M059J (cell line): ENCODE measurements around the gene MEGF6. TPM values are rescaled to one million over a fixed set of nuclear protein-coding genes. Genes with fewer than 3 reads are reported as not detected.

Source experiments
- DNase-seq: peaks from one replicate; pipeline ENCODE4 v3.0.0-alpha.2; 2012; ENCODE audit warnings: low read depth
- total RNA-seq: library from RNA; depleted of rRNA; stranded (reverse); fragments of >200 nt; shearing (Covaris generic); gene quantifications from 2 replicates; pipeline ENCODE4 v1.2.3, GENCODE V29; 2014

Gene MEGF6
- total RNA-seq, 1 experiment from 2014 or later, result 20.9 TPM

- peak; percentile 39 for DNase-seq
Measured at GRCh38 chr1:3471356-3472087, 139.8 kb downstream of the MEGF6 start.

DNA sequence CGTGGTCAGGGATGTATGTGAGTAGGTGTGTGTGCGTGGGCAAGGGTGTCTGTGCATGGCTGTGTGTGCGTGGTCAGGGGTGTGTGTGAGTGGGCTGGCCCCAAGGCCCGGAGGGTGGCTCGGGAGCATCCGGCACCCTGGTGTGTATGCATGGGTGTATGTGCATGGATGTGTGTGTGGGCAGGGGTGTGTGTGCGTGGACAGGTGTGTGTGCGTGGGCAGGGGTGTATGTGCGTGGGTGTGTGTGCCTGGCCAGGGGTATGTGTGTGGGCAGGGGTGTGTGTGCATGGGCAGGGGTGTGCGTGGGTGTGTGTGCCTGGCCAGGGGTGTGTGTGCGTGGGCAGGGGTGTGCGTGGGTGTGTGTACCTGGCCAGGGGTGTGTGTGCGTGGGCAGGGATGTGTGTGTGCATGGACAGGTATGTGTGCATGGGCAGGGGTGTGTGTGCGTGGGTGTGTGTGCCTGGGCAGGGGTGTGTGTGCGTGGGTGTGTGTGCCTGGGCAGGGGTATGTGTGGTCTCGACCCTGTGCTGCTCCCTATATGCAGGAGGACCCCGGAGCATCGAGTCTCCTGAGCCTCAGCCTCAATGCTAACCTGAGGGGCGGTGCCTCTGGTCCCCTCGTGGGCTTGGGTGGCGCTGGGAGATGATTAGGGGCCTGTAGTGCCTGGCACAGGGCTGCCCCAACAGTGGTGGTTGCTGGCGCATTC is 140.5 kb downstream of the MEGF6 start:
- no peak for DNase-seq

- no peak for DNase-seq
Measured at GRCh38 chr1:3469849-3470649, 141.3 kb downstream of the MEGF6 start.

DNA sequence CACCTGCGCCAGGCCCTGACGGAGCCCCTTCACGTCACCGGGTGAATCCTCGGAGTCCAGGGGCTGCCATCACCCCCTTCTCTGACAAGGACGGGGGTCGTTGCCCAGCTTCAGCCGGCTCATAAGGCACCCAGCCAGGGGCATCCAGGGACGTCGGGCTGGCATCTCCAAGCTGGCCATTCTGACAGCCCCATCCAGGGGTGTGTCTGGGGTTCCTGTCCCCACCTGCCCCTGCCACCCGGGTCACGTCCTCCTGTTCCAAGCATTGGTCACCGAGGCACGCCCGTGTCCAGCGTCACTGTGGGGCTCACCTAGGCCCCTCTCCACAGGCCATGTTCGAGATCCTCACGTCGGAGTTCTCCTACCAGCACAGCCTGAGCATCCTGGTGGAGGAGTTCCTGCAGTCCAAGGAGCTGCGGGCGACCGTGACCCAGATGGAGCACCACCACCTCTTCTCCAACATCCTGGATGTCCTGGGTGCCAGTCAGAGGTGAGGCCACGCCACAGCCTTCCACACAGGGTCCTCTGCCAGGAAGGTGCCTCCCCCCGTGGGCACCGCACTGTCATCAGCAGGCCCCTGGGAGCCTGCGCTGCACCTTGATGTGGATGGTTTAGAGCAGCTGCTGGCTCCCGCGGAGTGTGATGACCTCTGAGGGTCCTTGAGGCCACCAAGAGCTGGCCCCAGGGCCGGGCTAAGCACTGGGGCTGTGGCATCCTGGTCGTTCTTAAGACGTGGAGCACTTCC is 142.0 kb downstream of the MEGF6 start:
- no peak for DNase-seq

- no peak for DNase-seq
Measured at GRCh38 chr1:3468236-3469103, 142.8 kb downstream of the MEGF6 start.

- peak; percentile 41 for DNase-seq
Measured at GRCh38 chr1:3467096-3468036, 143.9 kb downstream of the MEGF6 start.

GRCh38 chr1:3466366-3467075 is 144.8 kb downstream of the MEGF6 start:
- no peak for DNase-seq

DNA sequence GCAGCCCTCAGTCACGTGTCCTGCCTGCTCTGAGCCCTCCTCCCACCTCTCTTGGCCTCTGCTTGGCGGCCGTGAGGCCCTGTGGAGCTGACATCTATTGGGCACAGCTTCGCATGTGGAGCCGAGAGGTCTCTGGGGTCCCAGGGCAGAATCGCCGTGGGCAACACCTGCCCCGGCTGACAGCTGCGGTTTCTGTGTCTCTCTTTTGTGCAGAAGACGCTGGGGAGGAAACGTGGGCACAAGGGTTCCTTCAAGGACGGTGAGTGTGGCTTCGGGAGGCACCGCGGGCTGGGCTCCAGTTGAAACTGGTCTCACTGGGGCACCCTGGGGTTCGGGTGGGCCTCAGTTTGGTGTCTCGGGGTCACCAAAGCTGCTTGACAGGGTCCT is 145.4 kb downstream of the MEGF6 start:
- DNase-seq, result no peak

- DNase-seq, result no peak
Measured at GRCh38 chr1:3465091-3465934, 146.0 kb downstream of the MEGF6 start.

DNA sequence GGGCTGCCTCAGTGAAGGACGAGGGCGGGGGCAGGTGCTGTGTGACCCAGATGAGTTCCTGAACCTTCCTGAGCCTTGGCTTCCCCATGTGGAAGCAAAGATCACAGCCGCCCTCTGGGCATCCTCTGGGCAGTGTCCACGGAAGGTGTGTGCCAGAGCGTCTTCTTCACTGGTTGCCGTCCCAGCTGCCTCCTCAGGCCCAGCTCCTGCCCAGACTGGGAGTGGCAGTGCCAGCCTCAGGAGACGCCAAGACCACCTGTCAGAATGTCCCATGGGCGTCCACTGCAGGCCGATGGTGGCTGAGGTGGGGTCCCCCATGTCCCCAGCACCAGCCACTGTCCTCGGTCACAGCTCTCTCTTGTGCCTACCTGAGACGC is 146.7 kb downstream of the MEGF6 start:
- no peak for DNase-seq

- no peak for DNase-seq
Measured at GRCh38 chr1:3463891-3464648, 147.2 kb downstream of the MEGF6 start.

GRCh38 chr1:3463408-3463863 is 147.9 kb downstream of the MEGF6 start:
- DNase-seq, result no peak

- no peak for DNase-seq
Measured at GRCh38 chr1:3463013-3463385, 148.3 kb downstream of the MEGF6 start.

DNA sequence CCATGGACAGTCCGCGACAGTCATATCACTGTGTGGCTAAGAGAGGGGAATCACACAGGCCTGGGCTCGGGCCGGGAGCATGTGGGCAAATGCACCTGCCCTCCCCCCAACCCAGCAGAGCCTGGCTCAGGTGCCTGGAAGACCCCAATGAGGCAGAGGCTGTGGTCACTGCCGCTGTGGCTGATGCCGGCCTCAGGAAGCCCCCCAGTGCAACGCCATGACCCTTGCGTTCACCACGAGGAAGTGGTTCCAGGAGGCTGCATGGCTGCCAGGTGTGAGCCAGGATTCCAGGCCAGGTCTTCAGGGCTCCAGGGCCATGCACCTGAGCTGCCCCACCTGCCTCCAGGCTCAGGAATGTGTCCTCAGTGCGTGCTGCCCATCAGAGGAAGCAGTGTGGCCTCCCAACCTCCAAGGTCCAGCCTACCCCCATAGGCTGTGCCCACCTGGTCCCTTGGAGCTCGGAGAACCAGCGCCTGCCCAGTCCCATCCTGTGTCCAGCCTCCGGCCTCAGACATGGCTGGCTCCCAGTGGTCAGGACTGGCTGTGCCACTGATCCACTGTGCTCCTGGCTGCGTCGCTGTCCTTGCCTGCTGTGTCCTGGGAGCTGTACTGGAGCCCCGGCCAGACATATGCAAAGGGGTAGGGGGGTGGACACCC is 148.8 kb downstream of the MEGF6 start:
- no peak for DNase-seq

DNA sequence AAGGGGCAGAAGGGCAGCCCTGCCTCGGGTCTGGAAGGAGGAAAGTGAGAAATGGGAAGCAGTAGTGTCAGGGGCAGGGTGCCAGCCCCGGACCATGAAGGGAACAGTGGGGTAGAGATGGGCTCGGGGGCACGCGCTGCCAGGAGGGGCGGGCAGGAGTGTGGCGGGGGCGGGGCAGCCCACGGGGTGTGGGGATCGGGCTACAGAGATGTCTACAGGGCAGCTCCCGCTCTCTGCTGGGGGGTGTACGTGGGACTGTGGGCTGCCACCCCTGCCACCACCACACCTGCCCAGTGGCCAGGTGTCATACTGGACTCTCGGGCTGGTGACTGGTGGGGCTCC is 149.4 kb downstream of the MEGF6 start:
- no peak for DNase-seq

- DNase-seq, result no peak
Measured at GRCh38 chr1:3461238-3461933, 149.9 kb downstream of the MEGF6 start.
